ENCODE measurements around the gene SMIM32. TPM values are rescaled to one million over a fixed set of nuclear protein-coding genes. Genes with fewer than 3 reads are reported as not detected.

Gene SMIM32
- total RNA-seq, 4 donors from 2014 or later: 0.27 TPM; not detected in 3

DNA sequence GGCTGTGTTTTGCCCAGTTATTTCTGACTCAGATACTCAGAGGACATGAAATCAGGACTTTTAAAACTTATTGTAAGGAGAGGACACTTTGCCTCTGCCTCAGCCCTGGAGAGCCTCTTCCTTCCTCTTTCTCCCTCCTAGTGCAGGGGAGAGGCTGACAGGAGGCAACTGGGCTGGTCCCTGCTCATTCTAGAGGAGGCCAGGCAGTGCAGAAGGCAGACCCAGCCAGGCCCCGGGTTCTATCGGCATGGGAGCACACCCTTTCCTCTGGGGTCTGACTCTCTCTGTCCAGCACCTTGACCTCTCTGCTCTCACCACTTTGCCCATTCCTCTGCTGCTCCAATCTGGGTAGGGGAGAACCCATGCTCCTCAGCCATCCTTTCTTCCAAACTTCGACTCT, 16.0 kb upstream of the SMIM32 start:
- no peak overlapping the region for H3K27ac ChIP-seq
- intact Hi-C loops (cut with DNase I; ENCODE audit: low total_unique reads): no loop called here
- peaks cover 0 to 2% (median 0%) of the 10 kb centered on the region in 3 donors for H3K27me3 ChIP-seq
- ATAC-seq (no peak), DNase-seq (no peak)
- no peaks in the 10 kb centered on the region for H3K36me3 ChIP-seq
- in situ Hi-C loops (cut with MboI; ENCODE audit: low sequenced_read_pairs in 4 of 4): no loop called here
- no peak for TF ChIP-seq POLR2A (IDR thresholded peaks at IDR 0.05)
- TF ChIP-seq, protein P1, sequence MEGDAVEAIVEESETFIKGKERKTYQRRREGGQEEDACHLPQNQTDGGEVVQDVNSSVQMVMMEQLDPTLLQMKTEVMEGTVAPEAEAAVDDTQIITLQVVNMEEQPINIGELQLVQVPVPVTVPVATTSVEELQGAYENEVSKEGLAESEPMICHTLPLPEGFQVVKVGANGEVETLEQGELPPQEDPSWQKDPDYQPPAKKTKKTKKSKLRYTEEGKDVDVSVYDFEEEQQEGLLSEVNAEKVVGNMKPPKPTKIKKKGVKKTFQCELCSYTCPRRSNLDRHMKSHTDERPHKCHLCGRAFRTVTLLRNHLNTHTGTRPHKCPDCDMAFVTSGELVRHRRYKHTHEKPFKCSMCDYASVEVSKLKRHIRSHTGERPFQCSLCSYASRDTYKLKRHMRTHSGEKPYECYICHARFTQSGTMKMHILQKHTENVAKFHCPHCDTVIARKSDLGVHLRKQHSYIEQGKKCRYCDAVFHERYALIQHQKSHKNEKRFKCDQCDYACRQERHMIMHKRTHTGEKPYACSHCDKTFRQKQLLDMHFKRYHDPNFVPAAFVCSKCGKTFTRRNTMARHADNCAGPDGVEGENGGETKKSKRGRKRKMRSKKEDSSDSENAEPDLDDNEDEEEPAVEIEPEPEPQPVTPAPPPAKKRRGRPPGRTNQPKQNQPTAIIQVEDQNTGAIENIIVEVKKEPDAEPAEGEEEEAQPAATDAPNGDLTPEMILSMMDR (IDR thresholded peaks at IDR 0.05 in 4 of 5, conservative IDR thresholded peaks at IDR 0.05 in 1 of 5): no peak
- no peak overlapping the region for H3K4me3 ChIP-seq
- no peaks in the 10 kb centered on the region for H3K4me1 ChIP-seq
- no peaks in the 10 kb centered on the region for H3K9me3 ChIP-seq

- intact Hi-C loops (cut with DNase I; ENCODE audit: low total_unique reads) (no loop called here), in situ Hi-C loops (cut with MboI; ENCODE audit: low sequenced_read_pairs in 4 of 4) (no loop called here)
- ATAC-seq (no peak), DNase-seq (no peak)
- no peak overlapping the region for H3K4me3 ChIP-seq
- no peaks in the 10 kb centered on the region for H3K4me1 ChIP-seq
- H3K9me3 ChIP-seq: no peaks in the 10 kb centered on the region
- H3K27ac ChIP-seq: no peak overlapping the region
- no peaks in the 10 kb centered on the region for H3K36me3 ChIP-seq
- TF ChIP-seq, protein P1 (IDR thresholded peaks at IDR 0.05 in 4 of 5, conservative IDR thresholded peaks at IDR 0.05 in 1 of 5): no peak
- TF ChIP-seq POLR2A (IDR thresholded peaks at IDR 0.05): no peak
- no peaks in the 10 kb centered on the region for H3K27me3 ChIP-seq
These were observed 14.7 kb upstream of the SMIM32 start for GRCh38 chr5:136207631-136208030.

DNA sequence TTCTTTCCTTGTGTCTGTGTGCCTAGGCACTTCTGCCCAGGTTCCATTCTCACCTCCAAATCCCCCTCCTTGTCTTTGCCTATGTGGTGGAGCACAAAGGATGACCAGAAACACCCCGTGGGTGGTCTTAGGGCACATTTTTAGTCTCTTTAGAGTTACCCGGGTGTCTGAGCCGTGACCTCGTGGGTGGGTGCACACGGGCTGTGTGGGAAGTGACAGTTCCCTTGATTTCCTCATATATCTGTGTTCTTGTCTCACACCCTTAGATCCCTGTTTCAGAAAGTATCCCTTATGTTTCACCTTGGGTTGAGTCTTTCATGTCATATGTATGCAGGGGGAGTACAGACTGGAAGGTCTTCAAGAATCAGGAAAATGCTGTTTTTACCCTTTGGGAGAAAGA, 13.4 kb upstream of the SMIM32 start:
- TF ChIP-seq, protein P1 (IDR thresholded peaks at IDR 0.05 in 4 of 5, conservative IDR thresholded peaks at IDR 0.05 in 1 of 5): no peak
- TF ChIP-seq POLR2A (IDR thresholded peaks at IDR 0.05): no peak
- H3K36me3 ChIP-seq: no peaks in the 10 kb centered on the region
- no peaks in the 10 kb centered on the region for H3K4me1 ChIP-seq
- no peak for DNase-seq
- H3K4me3 ChIP-seq: no peak overlapping the region
- no peak for ATAC-seq
- H3K9me3 ChIP-seq: no peaks in the 10 kb centered on the region
- no peak overlapping the region for H3K27ac ChIP-seq
- intact Hi-C loops (cut with DNase I; ENCODE audit: low total_unique reads): no loop called here
- in situ Hi-C loops (cut with MboI; ENCODE audit: low sequenced_read_pairs in 4 of 4): no loop called here
- H3K27me3 ChIP-seq: no peaks in the 10 kb centered on the region

DNA sequence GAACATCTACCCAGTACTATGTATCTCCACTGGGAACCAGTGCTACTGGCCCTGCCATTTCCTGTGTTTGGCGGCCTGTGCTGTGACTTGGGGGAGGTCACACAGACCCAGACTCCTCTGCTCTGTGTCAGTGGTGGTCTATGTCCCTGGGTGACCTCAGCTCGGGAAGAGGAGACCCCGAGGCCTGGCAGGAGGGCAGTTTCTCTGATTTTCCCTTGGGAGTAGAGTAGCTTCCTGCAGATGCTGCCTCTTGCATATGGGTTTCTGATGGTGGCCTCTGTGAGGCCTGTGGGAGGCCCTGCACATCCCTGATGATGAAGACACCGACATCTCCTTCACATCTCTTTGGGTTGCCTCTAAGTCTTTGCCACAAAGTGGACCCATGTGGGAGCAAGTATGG, 13.0 kb upstream of the SMIM32 start:
- no peak for DNase-seq
- intact Hi-C loops (cut with DNase I; ENCODE audit: low total_unique reads): no loop called here
- Histone ChIP-seq H3K4me3 (no peak overlapping the region), H3K36me3 (no peaks in the 10 kb centered on the region), H3K27ac (no peak overlapping the region), H3K4me1 (no peaks in the 10 kb centered on the region), H3K9me3 (no peaks in the 10 kb centered on the region), H3K27me3 (no peaks in the 10 kb centered on the region)
- ATAC-seq: no peak
- TF ChIP-seq, protein P1 (IDR thresholded peaks at IDR 0.05 in 4 of 5, conservative IDR thresholded peaks at IDR 0.05 in 1 of 5): no peak
- no peak for TF ChIP-seq POLR2A (IDR thresholded peaks at IDR 0.05)
- in situ Hi-C loops (cut with MboI; ENCODE audit: low sequenced_read_pairs in 4 of 4): no loop called here

- in situ Hi-C loops (cut with MboI; ENCODE audit: low sequenced_read_pairs in 4 of 4) (no loop called here), intact Hi-C loops (cut with DNase I; ENCODE audit: low total_unique reads) (no loop called here)
- no peak overlapping the region for H3K27ac ChIP-seq
- H3K36me3 ChIP-seq: no peaks in the 10 kb centered on the region
- H3K27me3 ChIP-seq: no peaks in the 10 kb centered on the region
- no peaks in the 10 kb centered on the region for H3K4me1 ChIP-seq
- no peaks in the 10 kb centered on the region for H3K9me3 ChIP-seq
- DNase-seq: no peak
- no peak for ATAC-seq
- TF ChIP-seq POLR2A (IDR thresholded peaks at IDR 0.05): no peak
- TF ChIP-seq, protein P1 (IDR thresholded peaks at IDR 0.05 in 4 of 5, conservative IDR thresholded peaks at IDR 0.05 in 1 of 5): no peak
- H3K4me3 ChIP-seq: no peak overlapping the region
These were observed 12.2 kb upstream of the SMIM32 start for GRCh38 chr5:136205061-136205702.
